NOMO-1 (cell line): ENCODE measurements around the gene FGA.

Experiments
- DNase-seq, 2 experiments: peaks; one replicate each; lab custom pipeline; 2025; ENCODE audit not compliant: unreplicated experiment in 2 of 2; lab: John Stamatoyannopoulos, UW

The FGA gene

DNA sequence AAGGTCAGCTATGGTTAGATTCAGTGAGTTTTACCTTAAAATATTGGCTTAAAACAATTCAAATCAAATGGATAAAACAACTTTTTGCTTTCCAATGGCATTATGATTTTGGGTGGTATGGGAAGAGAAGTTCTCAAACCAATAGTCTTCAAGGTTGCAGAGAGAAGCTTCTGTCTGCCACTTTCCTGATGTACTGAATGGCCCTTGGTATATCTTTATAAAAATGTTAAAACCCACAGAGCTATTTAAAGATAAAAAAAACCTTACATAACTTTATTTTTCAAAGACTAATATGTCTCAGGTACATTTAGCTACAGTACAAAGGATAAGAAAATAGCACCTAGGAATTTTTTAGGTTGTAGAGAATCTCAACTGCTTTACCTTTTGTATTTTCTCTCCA lies 6.9 kb downstream of the FGA start:
- DNase-seq, result no peak

DNA sequence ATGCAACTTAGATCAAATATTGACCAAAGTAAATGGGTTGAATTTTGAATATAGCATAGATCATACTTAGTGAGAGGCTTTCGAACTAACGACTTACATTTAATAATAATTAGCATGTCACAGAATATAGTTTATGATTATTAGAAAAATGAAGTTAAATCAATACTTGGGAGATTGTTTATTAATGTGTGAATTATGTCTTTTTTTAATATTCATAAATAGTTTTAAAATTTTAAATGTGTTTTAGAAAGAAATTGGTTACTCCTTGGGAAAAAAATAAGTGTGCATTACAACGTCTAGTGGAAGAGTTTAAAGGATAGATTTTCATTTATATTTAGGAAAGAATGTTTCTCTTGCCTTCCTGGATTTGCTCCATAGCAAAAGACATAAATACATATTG lies 7.3 kb downstream of the FGA start:
- DNase-seq, result no peak

DNA sequence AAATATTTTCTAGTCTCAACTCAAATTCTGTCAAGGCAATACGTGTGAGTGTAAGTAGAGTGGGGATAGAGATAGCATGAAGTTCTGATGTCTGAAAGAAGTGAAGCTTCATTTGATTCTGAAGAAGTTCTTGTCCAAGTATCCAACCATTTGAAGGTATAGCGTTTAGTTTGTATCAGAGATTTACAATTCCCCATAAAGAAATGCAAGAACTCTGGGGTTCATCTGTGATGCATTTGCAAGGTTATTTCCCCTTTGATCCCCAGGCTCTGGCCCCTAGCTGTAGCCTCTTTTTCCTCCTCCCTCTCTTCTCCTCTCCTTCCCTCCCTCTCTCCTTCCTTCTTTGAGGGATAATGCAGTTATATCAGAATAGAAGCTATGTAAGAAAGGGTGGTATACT lies 7.8 kb downstream of the FGA start:
- DNase-seq, result no peak

- no peak for DNase-seq
Measured at GRCh38 chr4:154579927-154580326, 10.6 kb downstream of the FGA start.

GRCh38 chr4:154578919-154579318 lies 11.6 kb downstream of the FGA start:
- DNase-seq, result no peak

GRCh38 chr4:154577324-154577723 lies 13.2 kb downstream of the FGA start:
- no peak for DNase-seq

DNA sequence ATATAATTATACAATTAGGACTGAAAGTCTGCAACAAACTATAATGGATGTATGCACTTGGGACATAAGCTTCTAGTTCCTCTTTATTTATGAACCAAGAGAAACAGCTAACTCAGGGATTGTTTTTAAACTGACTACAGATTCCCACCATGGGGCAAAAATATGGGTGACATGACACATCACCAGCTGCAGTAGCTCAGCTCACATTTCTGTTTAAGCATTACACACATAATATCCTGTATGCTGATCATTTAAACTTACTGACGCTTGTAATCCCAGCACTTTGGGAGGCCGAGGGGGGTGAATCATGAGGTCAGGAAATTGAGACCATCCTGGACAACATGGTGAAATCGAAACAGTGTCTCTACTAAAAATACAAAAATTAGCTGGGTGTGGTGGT lies 16.2 kb downstream of the FGA start:
- peak in 1 of 2 experiments; percentile 1 for DNase-seq

DNA sequence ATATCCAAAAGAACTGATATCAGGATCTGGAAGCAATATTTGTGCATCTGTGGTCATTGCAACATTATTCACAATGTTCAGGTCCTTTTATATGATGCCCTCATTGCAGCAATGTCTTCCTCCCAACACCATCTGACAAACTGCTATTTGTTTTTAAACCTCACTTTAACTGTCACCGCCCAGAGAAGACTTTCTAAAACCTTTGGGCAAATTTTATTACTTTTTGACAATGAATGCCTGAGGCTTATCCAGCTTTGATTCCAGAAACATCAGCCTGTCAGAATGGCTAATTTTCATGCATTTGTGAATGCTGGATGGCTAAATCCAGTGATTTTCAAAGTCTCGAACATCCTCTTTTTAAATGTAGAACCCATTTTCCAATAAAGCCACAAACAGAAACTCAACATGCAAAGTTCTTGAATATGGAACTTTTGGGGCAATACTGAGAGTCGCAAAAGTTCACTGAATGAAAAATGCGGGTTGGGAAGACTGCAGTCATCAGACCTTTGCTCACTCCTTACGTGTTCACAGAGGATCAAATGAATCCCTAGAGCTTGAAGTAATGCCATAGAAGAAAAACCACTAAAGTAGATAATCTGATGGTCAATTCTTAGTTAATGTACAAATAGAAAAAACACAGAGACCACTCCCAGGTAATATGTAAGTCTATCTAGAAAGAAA lies 17.2 kb downstream of the FGA start:
- DNase-seq, result no peak

DNA sequence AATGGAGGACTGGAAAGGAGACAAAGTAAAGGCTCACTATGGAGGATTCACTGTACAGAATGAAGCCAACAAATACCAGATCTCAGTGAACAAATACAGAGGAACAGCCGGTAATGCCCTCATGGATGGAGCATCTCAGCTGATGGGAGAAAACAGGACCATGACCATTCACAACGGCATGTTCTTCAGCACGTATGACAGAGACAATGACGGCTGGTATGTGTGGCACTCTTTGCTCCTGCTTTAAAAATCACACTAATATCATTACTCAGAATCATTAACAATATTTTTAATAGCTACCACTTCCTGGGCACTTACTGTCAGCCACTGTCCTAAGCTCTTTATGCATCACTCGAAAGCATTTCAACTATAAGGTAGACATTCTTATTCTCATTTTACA lies 21.0 kb downstream of the FGA start:
- DNase-seq, result no peak

- no peak for DNase-seq
Measured at GRCh38 chr4:154569028-154569427, 21.5 kb downstream of the FGA start.

GRCh38 chr4:154566639-154567204 lies 23.8 kb downstream of the FGA start:
- no peak for DNase-seq

GRCh38 chr4:154565704-154566103 lies 24.8 kb downstream of the FGA start:
- no peak for DNase-seq

- no peak for DNase-seq
Measured at GRCh38 chr4:154564311-154564710, 26.2 kb downstream of the FGA start.

DNA sequence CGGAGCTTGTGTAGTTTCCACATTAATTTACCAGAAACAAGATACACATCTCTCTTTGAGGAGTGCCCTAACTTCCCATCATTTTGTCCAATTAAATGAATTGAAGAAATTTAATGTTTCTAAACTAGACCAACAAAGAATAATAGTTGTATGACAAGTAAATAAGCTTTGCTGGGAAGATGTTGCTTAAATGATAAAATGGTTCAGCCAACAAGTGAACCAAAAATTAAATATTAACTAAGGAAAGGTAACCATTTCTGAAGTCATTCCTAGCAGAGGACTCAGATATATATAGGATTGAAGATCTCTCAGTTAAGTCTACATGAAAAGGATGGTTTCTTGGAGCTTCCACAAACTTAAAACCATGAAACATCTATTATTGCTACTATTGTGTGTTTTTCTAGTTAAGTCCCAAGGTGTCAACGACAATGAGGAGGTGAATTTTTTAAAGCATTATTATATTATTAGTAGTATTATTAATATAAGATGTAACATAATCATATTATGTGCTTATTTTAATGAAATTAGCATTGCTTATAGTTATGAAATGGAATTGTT lies 27.8 kb downstream of the FGA start, which contains the start of gene FGB:
Gene FGB (plus strand): TSS at position 315 of the 558 bp plus-strand sequence. CDS start 8 bp downstream, at position 323.
- DNase-seq, result no peak

- no peak for DNase-seq
Measured at GRCh38 chr4:154560824-154561231, 29.7 kb downstream of the FGA start.

DNA sequence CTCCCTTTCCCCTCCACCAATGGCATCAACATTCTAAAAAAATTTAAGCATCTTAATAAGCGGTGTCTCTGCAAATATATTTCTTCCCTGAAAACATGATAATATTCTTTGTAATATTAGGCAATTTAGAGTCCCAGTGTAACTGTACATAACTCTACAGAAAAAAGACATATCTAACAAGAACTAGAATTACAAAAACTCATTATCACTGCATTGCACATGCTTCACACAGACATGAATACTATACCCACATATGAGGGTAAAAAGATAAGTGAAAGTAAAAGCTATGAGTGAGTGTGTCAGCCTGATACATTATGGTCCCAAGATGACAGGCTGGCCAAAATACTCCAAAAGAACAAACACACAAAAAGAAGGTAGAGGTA lies 30.1 kb downstream of the FGA start:
- no peak for DNase-seq

DNA sequence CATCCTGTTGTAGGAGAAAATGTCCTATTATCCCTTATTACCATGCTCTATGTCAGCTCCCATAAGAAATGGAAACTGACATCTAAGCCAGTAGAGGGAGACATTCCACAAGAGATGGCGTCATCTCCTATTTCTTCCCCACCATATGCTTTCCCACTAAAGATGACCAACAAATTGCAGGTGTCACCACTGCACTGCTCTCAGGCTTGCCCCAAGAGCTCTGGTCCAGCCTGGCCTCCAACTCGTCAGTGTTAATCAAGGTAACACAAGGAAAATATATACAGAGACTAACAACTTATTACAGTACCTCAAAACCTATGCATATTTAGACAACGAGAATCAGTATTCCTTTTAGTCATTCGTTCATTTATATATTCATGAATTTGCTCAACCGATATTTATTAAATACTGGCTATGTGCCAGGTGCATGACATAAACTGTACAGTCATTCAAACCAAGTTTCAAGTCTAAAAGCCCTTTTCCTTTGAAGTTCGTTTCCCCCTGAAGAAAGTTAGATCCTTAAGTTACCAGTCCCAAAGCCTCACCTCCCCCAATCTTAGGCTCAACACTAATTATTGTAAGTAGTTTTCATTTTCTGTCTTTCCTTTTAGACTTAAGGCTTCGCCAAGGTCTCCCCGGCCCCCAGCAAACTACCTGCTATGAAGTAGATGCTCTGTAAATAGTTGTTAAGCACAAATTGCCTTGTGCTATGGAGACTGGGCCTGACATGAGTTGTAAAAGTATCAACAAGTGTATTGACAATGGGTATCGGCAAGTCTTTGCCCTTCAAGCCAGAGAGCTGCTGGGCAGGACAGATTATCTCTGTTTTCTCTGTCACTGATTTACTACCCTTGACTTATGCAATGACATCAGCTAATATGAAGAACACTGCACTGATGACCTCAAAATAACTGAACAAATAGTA lies 30.8 kb downstream of the FGA start:
- peak in 1 of 2 experiments; percentile 6 for DNase-seq

DNA sequence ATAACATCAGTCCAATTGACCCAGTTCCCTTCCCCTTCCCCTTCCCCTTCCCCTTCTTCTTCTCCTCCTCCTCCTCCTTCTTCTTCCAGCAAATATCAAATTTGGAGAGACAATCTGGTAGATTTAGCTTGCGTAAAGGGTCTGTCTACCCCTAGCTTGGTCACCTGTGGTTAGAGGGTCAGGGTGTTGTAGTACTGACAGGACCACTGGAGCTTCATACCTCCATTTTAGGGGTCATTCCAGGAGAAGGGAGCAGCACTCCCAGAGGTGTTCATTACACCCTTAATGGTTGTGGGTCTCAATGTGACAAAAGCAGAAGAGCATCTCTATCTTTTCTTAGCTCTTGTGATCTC lies 31.4 kb downstream of the FGA start:
- no peak for DNase-seq

DNA sequence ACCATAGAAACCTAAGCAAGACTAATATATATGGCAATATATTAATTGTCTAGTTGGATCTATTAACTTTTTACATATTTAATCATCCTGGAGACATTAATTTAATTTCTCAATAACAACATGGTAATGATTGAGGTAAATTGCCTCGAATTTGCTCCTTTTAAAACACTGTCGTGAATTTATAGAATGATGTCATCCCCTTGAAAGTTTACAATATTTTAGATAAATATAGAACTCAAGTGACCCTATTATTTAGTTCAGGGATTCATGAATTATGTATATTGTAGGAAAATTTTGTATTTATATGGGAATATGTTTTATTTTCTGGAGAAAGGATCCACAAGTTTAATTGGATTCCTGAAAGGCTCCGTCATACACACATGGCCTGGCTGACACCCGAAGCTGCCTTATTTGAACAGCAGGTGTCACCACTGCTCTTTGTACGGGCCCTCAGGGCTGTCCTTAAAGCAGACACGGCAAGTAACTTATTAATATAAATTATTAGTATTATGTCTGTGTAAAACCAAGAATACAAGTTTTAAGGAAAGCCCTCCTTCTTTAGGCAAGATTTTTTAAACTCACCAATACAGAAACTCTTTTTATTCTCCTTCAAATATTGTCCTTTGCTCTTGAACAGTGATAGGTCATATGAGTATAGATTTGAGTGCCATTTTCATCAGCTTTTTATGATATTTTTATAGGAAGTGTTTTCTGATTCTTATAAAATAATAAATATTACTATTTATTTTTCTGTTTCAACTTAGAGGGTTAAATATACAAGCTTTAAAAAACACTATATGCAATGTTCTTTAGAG lies 38.5 kb downstream of the FGA start:
- peak; percentile 12 to 59 for DNase-seq

DNA sequence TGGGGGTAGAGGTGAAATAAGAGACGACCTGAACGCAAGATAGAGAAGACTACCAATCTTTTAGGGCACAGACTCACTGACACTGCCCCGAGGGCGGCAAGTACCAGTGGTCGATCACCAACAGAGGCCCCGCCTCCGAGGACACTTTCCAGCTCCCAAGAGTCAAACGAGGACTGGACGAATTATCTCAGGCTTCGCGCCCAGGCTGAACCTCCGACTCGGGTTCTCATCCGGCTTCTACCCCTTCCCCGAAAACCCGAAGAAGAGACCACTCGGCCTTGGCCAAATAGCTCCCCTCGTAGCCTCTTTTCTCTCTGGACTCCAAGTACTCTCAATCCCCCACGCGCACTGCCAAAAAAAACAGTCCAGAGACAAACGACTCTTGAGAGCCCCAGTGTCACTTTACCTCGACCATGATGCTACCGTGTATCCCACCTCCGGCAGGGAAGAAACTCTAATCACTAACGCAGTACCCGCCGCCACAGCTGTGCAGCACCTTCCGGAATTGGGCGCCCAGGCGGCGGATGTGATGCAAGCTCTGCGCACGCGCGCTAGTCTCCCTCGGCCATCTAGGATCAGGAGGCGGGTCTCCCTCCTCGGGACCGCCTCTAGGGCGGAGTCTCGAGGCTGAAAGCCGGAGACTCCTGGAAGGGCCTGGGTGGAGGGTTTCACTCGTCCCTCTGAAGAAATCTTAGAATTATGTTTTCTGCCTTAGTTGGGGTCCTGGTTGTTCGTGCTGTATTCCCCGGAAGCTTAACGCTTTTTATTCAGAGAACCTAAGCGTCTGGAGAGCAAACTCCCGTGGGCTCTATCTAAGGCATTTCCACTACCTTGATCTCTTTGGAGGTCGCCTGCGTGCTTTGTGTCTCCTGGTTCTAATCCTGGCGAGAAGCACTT lies 40.4 kb downstream of the FGA start, which contains the start of gene PLRG1:
Gene PLRG1 (minus strand): TSS at position 507 of the 897 bp plus-strand sequence. CDS start 92 bp downstream, at position 415.
- DNase-seq, result peak; percentile 91 to 94
